ENCODE results near the gene SLC4A2. TPM values are rescaled to one million over a fixed set of nuclear protein-coding genes. Genes with fewer than 3 reads are reported as not detected.
A peak's percentile ranks its signal among the peaks of the same experiment; 100 is the strongest.

Gene SLC4A2
- total RNA-seq, 1 donor = 65.4 TPM

DNA sequence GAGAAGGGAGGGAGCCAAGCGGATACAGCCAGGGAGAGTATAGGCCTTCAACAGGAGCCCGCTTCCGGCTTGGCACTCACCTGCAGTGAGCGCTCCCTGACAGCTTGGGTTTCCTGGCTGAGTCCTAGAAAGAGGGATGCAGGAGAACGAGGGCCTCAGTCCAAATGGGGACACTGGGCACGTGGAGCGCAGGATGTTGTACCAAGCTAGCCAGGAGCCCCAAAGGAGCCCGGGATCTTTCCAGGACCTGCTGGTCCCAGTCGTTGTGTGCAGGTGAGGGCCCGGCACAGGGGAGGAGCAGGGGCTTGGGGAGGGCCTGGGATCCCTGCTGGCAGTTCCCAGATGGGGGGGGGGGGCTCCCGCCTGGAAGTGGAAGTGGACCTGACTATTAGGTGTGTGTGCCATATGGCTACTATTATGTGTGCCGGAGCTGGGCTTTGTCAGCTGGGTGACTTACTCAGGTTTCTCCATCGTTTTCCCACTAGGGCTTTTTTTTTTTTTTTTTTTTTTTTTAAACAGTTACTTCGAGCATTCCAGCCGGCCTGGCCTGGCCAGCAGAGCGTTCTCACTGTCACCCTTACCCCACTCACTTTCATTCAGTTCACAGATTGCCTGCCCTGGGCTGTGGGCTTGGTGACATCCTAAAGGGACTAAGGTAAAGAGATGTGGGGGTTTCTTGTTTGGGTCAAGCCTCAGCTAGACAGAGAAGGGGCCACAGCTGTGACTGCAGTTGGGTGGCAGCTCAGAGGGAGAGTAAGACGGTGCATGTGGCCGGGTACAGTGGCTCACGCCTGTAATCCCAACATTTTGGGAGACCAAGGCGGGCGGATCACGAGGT lies 30.7 kb downstream of the SLC4A2 start:
- H3K4me3 ChIP-seq (ENCODE audit: low read depth, low read length) = peak overlapping the region; percentile 83
- TF ChIP-seq, protein P1, sequence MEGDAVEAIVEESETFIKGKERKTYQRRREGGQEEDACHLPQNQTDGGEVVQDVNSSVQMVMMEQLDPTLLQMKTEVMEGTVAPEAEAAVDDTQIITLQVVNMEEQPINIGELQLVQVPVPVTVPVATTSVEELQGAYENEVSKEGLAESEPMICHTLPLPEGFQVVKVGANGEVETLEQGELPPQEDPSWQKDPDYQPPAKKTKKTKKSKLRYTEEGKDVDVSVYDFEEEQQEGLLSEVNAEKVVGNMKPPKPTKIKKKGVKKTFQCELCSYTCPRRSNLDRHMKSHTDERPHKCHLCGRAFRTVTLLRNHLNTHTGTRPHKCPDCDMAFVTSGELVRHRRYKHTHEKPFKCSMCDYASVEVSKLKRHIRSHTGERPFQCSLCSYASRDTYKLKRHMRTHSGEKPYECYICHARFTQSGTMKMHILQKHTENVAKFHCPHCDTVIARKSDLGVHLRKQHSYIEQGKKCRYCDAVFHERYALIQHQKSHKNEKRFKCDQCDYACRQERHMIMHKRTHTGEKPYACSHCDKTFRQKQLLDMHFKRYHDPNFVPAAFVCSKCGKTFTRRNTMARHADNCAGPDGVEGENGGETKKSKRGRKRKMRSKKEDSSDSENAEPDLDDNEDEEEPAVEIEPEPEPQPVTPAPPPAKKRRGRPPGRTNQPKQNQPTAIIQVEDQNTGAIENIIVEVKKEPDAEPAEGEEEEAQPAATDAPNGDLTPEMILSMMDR (IDR thresholded peaks at IDR 0.05; ENCODE audit: insufficient read depth, low read length) = no peak
- DNase-seq (ENCODE audit: low read depth) = no peak

DNA sequence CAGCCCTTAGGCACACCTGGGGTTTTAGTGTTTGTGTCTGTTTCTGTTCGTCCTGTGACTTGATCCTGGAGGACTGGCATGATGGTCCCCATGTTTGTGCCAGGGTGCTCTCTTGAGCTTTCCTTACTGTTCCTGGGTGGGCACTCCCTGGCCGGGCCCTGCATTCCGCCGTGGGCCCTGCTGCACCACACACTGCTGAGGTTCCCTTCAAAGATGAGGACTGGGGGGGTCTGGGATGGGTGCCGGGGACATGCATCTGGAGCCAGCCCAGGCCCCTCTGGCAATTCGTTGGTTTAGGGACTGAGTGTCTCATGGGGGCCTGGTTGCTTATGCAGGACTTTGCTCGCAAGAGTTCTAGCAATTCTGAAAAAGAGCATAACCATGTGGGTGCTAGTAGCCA lies 31.6 kb downstream of the SLC4A2 start:
- TF ChIP-seq, protein P1 (IDR thresholded peaks at IDR 0.05; ENCODE audit: insufficient read depth, low read length) = no peak
- H3K4me3 ChIP-seq (ENCODE audit: low read depth, low read length) = no peak overlapping the region
- DNase-seq (ENCODE audit: low read depth) = no peak

DNA sequence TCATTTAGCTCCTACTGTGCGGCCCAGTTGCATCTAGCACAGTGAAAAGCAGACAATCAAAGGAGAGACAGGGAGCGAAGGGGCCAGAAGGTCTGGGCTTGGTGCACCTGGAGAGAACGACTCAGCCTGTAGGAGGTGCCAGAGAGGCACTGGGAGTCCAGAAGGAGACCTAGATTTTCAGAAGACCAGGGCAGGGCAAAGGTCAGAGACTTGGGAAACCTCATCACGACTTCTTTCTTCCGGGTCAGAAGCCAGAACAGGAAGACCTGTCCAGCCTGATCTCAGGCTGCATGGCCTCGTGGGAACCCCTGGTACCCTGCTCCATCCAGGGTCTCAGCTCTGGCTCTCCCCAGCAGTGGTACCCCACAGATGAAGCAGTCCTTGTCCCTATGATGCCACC lies 32.0 kb downstream of the SLC4A2 start:
- no peak overlapping the region for H3K4me3 ChIP-seq (ENCODE audit: low read depth, low read length)
- DNase-seq (ENCODE audit: low read depth) = no peak

DNA sequence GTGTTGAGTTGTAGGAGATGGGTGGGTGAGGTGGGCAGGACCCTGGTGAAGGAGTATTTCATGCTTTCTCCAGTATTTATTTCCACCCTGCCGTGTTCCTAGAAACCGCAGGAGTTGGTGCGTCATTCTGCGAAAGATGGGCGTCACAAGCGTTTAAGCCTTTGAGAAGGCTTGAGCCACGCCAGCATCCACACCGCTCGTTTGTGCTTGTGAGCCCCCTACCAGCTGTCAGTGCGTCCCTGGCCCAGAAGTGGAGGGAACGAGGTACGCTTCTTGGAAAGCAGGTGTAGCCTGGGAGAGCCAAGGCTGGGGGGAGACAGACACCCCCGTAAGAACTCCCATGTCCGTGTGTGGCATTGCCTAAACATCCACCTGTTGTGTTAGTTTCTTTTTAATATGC lies 32.6 kb downstream of the SLC4A2 start:
- no peak for DNase-seq (ENCODE audit: low read depth)
- H3K4me3 ChIP-seq (ENCODE audit: low read depth, low read length) = no peak overlapping the region
- TF ChIP-seq, protein P1 (IDR thresholded peaks at IDR 0.05; ENCODE audit: insufficient read depth, low read length) = no peak

More for the DNA sequence above, 32.0 kb downstream of the SLC4A2 start:
- TF ChIP-seq, protein P1 (IDR thresholded peaks at IDR 0.05; ENCODE audit: insufficient read depth, low read length) = peak; percentile 57

DNA sequence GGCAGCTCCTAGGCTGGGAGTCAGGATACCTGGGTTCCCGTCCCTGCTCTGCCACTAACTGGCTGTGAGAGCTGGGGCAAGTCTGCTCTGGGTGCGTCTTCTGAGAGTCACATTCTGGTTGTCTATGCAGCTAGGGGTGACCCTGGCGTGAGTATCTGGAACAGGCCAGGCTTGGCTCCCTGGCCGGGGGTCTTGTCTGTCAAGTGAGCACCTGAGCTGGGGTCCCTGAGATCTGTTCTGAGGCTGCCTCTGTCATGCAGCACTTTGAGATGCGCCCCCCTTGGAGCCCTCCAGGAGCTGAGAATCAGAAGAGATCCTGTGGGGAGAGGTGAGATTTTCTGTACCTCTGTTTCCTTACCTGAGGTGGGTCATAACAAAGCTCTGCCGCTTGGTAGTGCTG lies 34.4 kb downstream of the SLC4A2 start:
- TF ChIP-seq, protein P1 (IDR thresholded peaks at IDR 0.05; ENCODE audit: insufficient read depth, low read length) = no peak
- H3K4me3 ChIP-seq (ENCODE audit: low read depth, low read length) = no peak overlapping the region
- DNase-seq (ENCODE audit: low read depth) = no peak

DNA sequence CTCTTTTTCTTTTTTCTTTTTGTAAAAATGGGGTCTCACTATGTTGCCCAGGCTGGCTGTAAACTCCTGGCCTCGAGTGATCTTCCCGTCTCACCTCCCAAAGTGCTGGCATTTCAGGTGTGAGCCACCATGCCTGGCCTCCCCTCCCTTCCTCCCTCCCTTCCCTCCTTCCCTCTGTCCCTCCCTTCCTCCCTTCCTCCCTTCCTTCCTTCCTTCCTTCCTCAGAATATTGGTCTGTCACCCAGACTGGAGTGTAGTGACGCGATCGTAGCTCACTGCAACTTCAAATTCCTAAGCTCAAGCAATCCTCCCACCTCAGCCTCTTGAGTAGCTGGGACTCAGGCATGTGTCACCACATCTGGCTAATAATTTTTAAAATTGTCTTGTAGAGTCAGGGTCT lies 35.3 kb downstream of the SLC4A2 start:
- no peak overlapping the region for H3K4me3 ChIP-seq (ENCODE audit: low read depth, low read length)
- TF ChIP-seq, protein P1 (IDR thresholded peaks at IDR 0.05; ENCODE audit: insufficient read depth, low read length) = no peak
- no peak for DNase-seq (ENCODE audit: low read depth)

Measured in fibroblast of the aortic adventitia (primary cell).